Loucy (cell line): ENCODE measurements around the gene VWA5B1.

Experiments used
- EZH2phosphoT487 ChIP-seq: fragments of 200-600 bp; IDR thresholded peaks from 2 replicates; pipeline ENCODE4 v1.6.1; 2018; ENCODE audit warnings: antibody characterized with exemption, mild to moderate bottlenecking, moderate library complexity, borderline replicate concordance
- TF ChIP-seq, protein P1 (sequence below): fragments of 200-600 bp; sonication (generic); conservative IDR thresholded peaks from 2 replicates; pipeline ENCODE4 v1.5.1; 2014; ENCODE audit warnings: mild to moderate bottlenecking, antibody characterized with exemption, low read length

DNA sequence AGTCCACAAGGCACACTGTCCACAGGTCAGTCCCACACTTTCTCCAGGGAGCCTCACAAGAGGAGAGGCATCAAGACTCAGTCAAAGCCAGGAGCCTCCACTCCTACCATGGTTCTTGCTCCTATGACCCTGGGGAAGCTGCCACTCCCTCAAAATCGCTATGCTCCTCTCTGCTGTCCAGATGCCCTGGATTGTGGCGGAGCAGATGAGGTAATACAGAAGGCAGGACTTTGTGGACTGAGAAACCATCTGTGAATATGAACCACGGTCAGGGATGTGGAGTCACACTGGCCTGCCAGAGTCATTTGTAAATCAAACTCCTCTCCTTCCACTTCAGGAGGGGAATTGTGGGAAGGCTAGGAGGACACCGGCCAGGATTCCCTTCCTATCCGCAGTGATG lies 20.6 kb downstream of the VWA5B1 start:
- TF ChIP-seq, protein P1, sequence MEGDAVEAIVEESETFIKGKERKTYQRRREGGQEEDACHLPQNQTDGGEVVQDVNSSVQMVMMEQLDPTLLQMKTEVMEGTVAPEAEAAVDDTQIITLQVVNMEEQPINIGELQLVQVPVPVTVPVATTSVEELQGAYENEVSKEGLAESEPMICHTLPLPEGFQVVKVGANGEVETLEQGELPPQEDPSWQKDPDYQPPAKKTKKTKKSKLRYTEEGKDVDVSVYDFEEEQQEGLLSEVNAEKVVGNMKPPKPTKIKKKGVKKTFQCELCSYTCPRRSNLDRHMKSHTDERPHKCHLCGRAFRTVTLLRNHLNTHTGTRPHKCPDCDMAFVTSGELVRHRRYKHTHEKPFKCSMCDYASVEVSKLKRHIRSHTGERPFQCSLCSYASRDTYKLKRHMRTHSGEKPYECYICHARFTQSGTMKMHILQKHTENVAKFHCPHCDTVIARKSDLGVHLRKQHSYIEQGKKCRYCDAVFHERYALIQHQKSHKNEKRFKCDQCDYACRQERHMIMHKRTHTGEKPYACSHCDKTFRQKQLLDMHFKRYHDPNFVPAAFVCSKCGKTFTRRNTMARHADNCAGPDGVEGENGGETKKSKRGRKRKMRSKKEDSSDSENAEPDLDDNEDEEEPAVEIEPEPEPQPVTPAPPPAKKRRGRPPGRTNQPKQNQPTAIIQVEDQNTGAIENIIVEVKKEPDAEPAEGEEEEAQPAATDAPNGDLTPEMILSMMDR, result no peak
- no peak for TF ChIP-seq EZH2phosphoT487
